Smooth muscle cell (in vitro differentiated cells): Measurements from ENCODE around the gene LMAN1. TPM values are rescaled to one million over a fixed set of nuclear protein-coding genes. Genes with fewer than 3 reads are reported as not detected.

Experiments used
- DNase-seq: peaks from one replicate; lab custom pipeline; 2025; ENCODE audit not compliant: unreplicated experiment; lab: John Stamatoyannopoulos, UW
- H2AFZ ChIP-seq: fragments of 200-600 bp; sonication (generic); 2 replicates; pipeline ENCODE4 v1.6.0; 2016; ENCODE audit warnings: antibody characterized with exemption, low read depth, mild to moderate bottlenecking
- H3F3A ChIP-seq: fragments of 200-600 bp; sonication (generic); 2 replicates; pipeline ENCODE4 v1.6.0; 2017; ENCODE audit warnings: antibody characterized with exemption, low read depth
- H3K27ac ChIP-seq: fragments of 200-600 bp; sonication (generic); 2 replicates; pipeline ENCODE4 v1.5.1; 2016; ENCODE audit warnings: low read depth, mild to moderate bottlenecking
- H3K27me3 ChIP-seq: fragments of 200-600 bp; sonication (generic); 2 replicates; pipeline ENCODE4 v1.6.1; 2016; ENCODE audit warnings: low read depth, mild to moderate bottlenecking
- H3K36me3 ChIP-seq: fragments of 200-600 bp; sonication (generic); 2 replicates; pipeline ENCODE4 v1.5.1; 2016; ENCODE audit warnings: low read depth
- H3K4me1 ChIP-seq: fragments of 200-600 bp; sonication (generic); 2 replicates; pipeline ENCODE4 v1.5.1; 2016; ENCODE audit warnings: low read depth
- H3K4me2 ChIP-seq: fragments of 200-600 bp; sonication (generic); 2 replicates; pipeline ENCODE4 v1.6.0; 2016; ENCODE audit warnings: mild to moderate bottlenecking
- H3K4me3 ChIP-seq: fragments of 200-600 bp; sonication (generic); 2 replicates; pipeline ENCODE4 v1.5.1; 2016; ENCODE audit warnings: mild to moderate bottlenecking
- H3K79me2 ChIP-seq: fragments of 200-600 bp; sonication (generic); 2 replicates; pipeline ENCODE4 v1.6.0; 2016; ENCODE audit warnings: low read depth, mild to moderate bottlenecking
- H3K9ac ChIP-seq: fragments of 200-600 bp; sonication (generic); 2 replicates; pipeline ENCODE4 v1.6.0; 2016; ENCODE audit warnings: low read depth
- H3K9me3 ChIP-seq: fragments of 200-600 bp; sonication (generic); replicated peaks from 2 replicates; pipeline ENCODE4 v1.5.1; 2016; ENCODE audit warnings: low read depth
- H4K20me1 ChIP-seq: fragments of 200-600 bp; sonication (generic); 2 replicates; pipeline ENCODE4 v1.6.0; 2016; ENCODE audit warnings: low read depth
- CTCF ChIP-seq: fragments of 200-600 bp; sonication (generic); IDR thresholded peaks from 2 replicates; pipeline ENCODE4 v1.5.1; 2017; ENCODE audit warnings: borderline replicate concordance, mild to moderate bottlenecking, antibody characterized with exemption; ENCODE audit not compliant: insufficient read depth, poor library complexity, severe bottlenecking
- WGBS: methylation state at CpG from one replicate; pipeline ENCODE4 v1.1.7; 2016; ENCODE audit warnings: low lambda C conversion rate; 5-methylcytosine and 5-hydroxymethylcytosine counted together
- polyA plus RNA-seq: library from polyadenylated mRNA; unstranded; fragments of >200 nt; fragmentation: Nextera tagmentation; extraction: Ambion mirVana; gene quantifications from 2 replicates; pipeline ENCODE4 v1.2.1, GENCODE V29; 2016
- total RNA-seq: library from RNA; depleted of rRNA; stranded (reverse); fragments of >200 nt; gene quantifications from 2 replicates; pipeline ENCODE4 v1.2.3, GENCODE V29; 2014

Gene LMAN1
- total and polyA plus RNA-seq, 2 experiments from 2014 or later, result 120 to 206 TPM

GRCh38 chr18:59303006-59303405, 56.1 kb downstream of the LMAN1 start:
- Histone ChIP-seq H3K9me3 (no peaks in the 10 kb centered on the region), H3K4me1 (no peaks in the 10 kb centered on the region), H3K27ac (no peak overlapping the region), H2AFZ (no peak overlapping the region), H3K27me3 (peaks cover 78% of the 10 kb centered on the region), H4K20me1 (no peaks in the 10 kb centered on the region), H3K79me2 (no peaks in the 10 kb centered on the region), H3K4me3 (no peak overlapping the region), H3F3A (no peaks in the 10 kb centered on the region), H3K4me2 (no peak overlapping the region), H3K9ac (no peak overlapping the region), H3K36me3 (no peaks in the 10 kb centered on the region)
- DNase-seq, result no peak
- WGBS, result 88% methylated on average over 2 of the region's 2 CpGs
- TF ChIP-seq CTCF, result no peak

- peaks cover 75% of the 10 kb centered on the region for H3K27me3 ChIP-seq
- no peak for TF ChIP-seq CTCF
- WGBS, result 83% methylated on average over 4 of the region's 4 CpGs
These were observed 57.1 kb downstream of the LMAN1 start for GRCh38 chr18:59301929-59302328.

DNA sequence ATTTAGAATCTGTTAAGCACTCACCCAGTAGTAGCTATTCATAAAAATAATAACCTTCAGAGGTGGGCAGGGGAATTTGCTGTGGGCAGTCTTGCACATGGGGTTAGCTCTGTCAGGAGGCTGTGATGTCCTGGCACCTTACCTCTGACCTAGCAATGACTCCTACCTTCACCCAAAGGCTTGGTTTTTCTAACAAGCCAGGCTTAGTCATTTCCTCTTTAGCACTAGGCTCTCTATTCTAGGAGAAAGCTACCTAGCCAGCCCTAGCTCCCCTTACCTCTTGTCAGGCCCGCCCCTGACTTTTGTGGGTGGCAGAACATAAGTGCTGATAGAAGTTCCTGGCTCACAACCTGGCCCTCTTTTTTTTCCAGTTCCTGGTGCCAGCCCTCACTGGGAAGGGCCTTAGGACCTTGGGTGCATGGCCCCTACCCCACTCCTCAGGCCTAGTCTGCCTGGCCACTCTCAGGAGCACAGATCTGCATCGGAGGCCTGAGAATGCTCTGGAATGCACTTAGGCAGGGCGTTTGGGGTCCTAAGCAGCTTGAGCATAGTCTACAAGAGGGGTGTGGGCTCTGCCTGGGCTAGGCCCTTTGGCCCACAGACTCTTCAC, 58.3 kb downstream of the LMAN1 start:
- H3K4me2 ChIP-seq, result no peak overlapping the region
- H3K79me2 ChIP-seq, result no peaks in the 10 kb centered on the region
- no peaks in the 10 kb centered on the region for H3K9me3 ChIP-seq
- no peaks in the 10 kb centered on the region for H3F3A ChIP-seq
- no peak overlapping the region for H3K4me3 ChIP-seq
- no peaks in the 10 kb centered on the region for H3K36me3 ChIP-seq
- H3K4me1 ChIP-seq, result no peaks in the 10 kb centered on the region
- no peak for TF ChIP-seq CTCF
- H3K27ac ChIP-seq, result no peak overlapping the region
- no peak overlapping the region for H2AFZ ChIP-seq
- DNase-seq, result no peak
- 94% methylated on average over 3 of the region's 3 CpGs for WGBS
- no peak overlapping the region for H3K9ac ChIP-seq
- H4K20me1 ChIP-seq, result no peaks in the 10 kb centered on the region
- H3K27me3 ChIP-seq, result peaks cover 75% of the 10 kb centered on the region

More at GRCh38 chr18:59301929-59302328, 57.1 kb downstream of the LMAN1 start:
- H3K4me2 ChIP-seq, result no peak overlapping the region
- no peaks in the 10 kb centered on the region for H3K79me2 ChIP-seq
- H3K4me3 ChIP-seq, result no peak overlapping the region
- H3K9ac ChIP-seq, result no peak overlapping the region
- H3K36me3 ChIP-seq, result no peaks in the 10 kb centered on the region
- no peaks in the 10 kb centered on the region for H3K9me3 ChIP-seq
- no peaks in the 10 kb centered on the region for H4K20me1 ChIP-seq
- no peak overlapping the region for H3K27ac ChIP-seq
- no peak for DNase-seq
- no peaks in the 10 kb centered on the region for H3K4me1 ChIP-seq
- no peaks in the 10 kb centered on the region for H3F3A ChIP-seq
- H2AFZ ChIP-seq, result no peak overlapping the region

- TF ChIP-seq CTCF, result no peak
- Histone ChIP-seq H3K4me1 (no peaks in the 10 kb centered on the region), H3K4me3 (no peak overlapping the region), H3K79me2 (no peaks in the 10 kb centered on the region), H4K20me1 (no peaks in the 10 kb centered on the region), H3K9me3 (no peaks in the 10 kb centered on the region), H3K36me3 (no peaks in the 10 kb centered on the region), H3K27me3 (peaks cover 75% of the 10 kb centered on the region), H3K9ac (no peak overlapping the region), H3K27ac (no peak overlapping the region), H3F3A (no peaks in the 10 kb centered on the region), H3K4me2 (no peak overlapping the region), H2AFZ (no peak overlapping the region)
- WGBS, result 83% methylated on average over 8 of the region's 8 CpGs
- DNase-seq, result no peak
These were observed 60.2 kb downstream of the LMAN1 start for GRCh38 chr18:59298871-59299270.
